DMS 273 (cell line): Measurements from ENCODE around the gene ADD2.
"Not testable (repeated sequence)": the region's sequence is repeated elsewhere in the genome, so short reads cannot be mapped to it uniquely, and the experiment has no call there.

Experiments
- DNase-seq: peaks from one replicate; lab custom pipeline; 2025; ENCODE audit not compliant: unreplicated experiment; lab: John Stamatoyannopoulos, UW

The ADD2 gene

GRCh38 chr2:70753902-70754301, 14.1 kb downstream of the ADD2 start:
- no peak for DNase-seq

GRCh38 chr2:70753031-70753430, 15.0 kb downstream of the ADD2 start:
- no peak for DNase-seq

GRCh38 chr2:70752396-70752795, 15.6 kb downstream of the ADD2 start:
- DNase-seq: no peak

- DNase-seq: peak; percentile 16
These were observed 16.1 kb downstream of the ADD2 start for GRCh38 chr2:70751881-70752280.

- no peak for DNase-seq
These were observed 17.7 kb downstream of the ADD2 start for GRCh38 chr2:70750320-70750719.

- peak; percentile 20 for DNase-seq
These were observed 19.8 kb downstream of the ADD2 start for GRCh38 chr2:70748002-70748784.

- no peak for DNase-seq
These were observed 20.7 kb downstream of the ADD2 start for GRCh38 chr2:70747284-70747683.

- peak; percentile 46 for DNase-seq
These were observed 21.7 kb downstream of the ADD2 start for GRCh38 chr2:70746094-70746974.

GRCh38 chr2:70745276-70745825, 22.6 kb downstream of the ADD2 start:
- DNase-seq: no peak

- DNase-seq: no peak
These were observed 23.6 kb downstream of the ADD2 start for GRCh38 chr2:70744397-70744796.

- DNase-seq: no peak
These were observed 24.3 kb downstream of the ADD2 start for GRCh38 chr2:70743677-70744076.

- DNase-seq: no peak
These were observed 24.9 kb downstream of the ADD2 start for GRCh38 chr2:70743068-70743467.

- DNase-seq: not testable (repeated sequence)
These were observed 28.5 kb downstream of the ADD2 start for GRCh38 chr2:70739492-70739891.

- DNase-seq: no peak
These were observed 29.8 kb downstream of the ADD2 start for GRCh38 chr2:70738159-70738558.

- DNase-seq: no peak
These were observed 32.9 kb downstream of the ADD2 start for GRCh38 chr2:70735071-70735470.

GRCh38 chr2:70733646-70734180, 34.3 kb downstream of the ADD2 start:
- DNase-seq: peak; percentile 50

- DNase-seq: peak; percentile 82
These were observed 35.0 kb downstream of the ADD2 start for GRCh38 chr2:70732766-70733645.

- no peak for DNase-seq
These were observed 37.3 kb downstream of the ADD2 start for GRCh38 chr2:70730730-70731129.

- no peak for DNase-seq
These were observed 38.4 kb downstream of the ADD2 start for GRCh38 chr2:70729647-70730046.

- no peak for DNase-seq
These were observed 39.9 kb downstream of the ADD2 start for GRCh38 chr2:70728128-70728527.
